Neuronal stem cell (in vitro differentiated cells): Measurements from ENCODE around the gene CHCHD3.
A peak's percentile ranks its signal among the peaks of the same experiment; 100 is the strongest.

Experiments used
- DNase-seq: peaks from one replicate; pipeline ENCODE4 v3.0.0-alpha.2; 2013; ENCODE audit warnings: low spot score
- H2AFZ ChIP-seq: one replicate; pipeline ENCODE4 v1.6.1; 2013; ENCODE audit warnings: mild to moderate bottlenecking, low read length, inconsistent platforms
- H2AK5ac ChIP-seq: 2 replicates; pipeline ENCODE4 v1.6.1; 2013; ENCODE audit warnings: low read depth, mild to moderate bottlenecking, inconsistent platforms, low read length, moderate library complexity, mixed read lengths
- H2BK120ac ChIP-seq: 2 replicates; pipeline ENCODE4 v1.6.1; 2013; ENCODE audit warnings: low read depth, mild to moderate bottlenecking, inconsistent platforms, low read length, moderate library complexity, mixed read lengths
- H2BK12ac ChIP-seq: one replicate; pipeline ENCODE4 v1.6.1; 2013; ENCODE audit warnings: low read length, inconsistent platforms
- H2BK15ac ChIP-seq: 2 replicates; pipeline ENCODE4 v1.6.1; 2013; ENCODE audit warnings: mild to moderate bottlenecking, low read length, inconsistent platforms, mixed read lengths
- H2BK5ac ChIP-seq: one replicate; pipeline ENCODE4 v1.6.1; 2013; ENCODE audit warnings: inconsistent platforms, mild to moderate bottlenecking, low read length, moderate library complexity
- H3K14ac ChIP-seq: one replicate; pipeline ENCODE4 v1.6.1; 2013; ENCODE audit warnings: low read length, inconsistent platforms
- H3K18ac ChIP-seq: 2 replicates; pipeline ENCODE4 v1.6.1; 2013; ENCODE audit warnings: low read length, inconsistent platforms
- H3K23ac ChIP-seq: 2 replicates; pipeline ENCODE4 v1.6.1; 2013; ENCODE audit warnings: low read depth, mild to moderate bottlenecking, mixed read lengths, low read length, inconsistent platforms; ENCODE audit not compliant: poor library complexity
- H3K27ac ChIP-seq: replicated peaks from 3 replicates; pipeline ENCODE4 v1.5.1; 2013; ENCODE audit warnings: low read length, inconsistent platforms
- H3K27me3 ChIP-seq, 3 experiments: 2 replicates each; pipeline ENCODE4 v1.6.1; 2013; ENCODE audit warnings: low read length in 3 of 3, mild to moderate bottlenecking in 2 of 3, inconsistent platforms in 1 of 3, low read depth in 1 of 3, mixed read lengths in 1 of 3, moderate library complexity in 1 of 3; ENCODE audit not compliant: control insufficient read depth in 3 of 3, insufficient read depth in 3 of 3
- H3K36me3 ChIP-seq, 2 donors: replicated peaks in 1 of 2; 2 replicates each; pipeline ENCODE4 v1.6.1; 2013; ENCODE audit warnings: low read length in 2 of 2; ENCODE audit not compliant: control insufficient read depth in 2 of 2, insufficient read depth in 2 of 2
- H3K4ac ChIP-seq: 2 replicates; pipeline ENCODE4 v1.6.1; 2013; ENCODE audit warnings: inconsistent platforms, mild to moderate bottlenecking, low read length, moderate library complexity
- H3K4me1 ChIP-seq, 2 donors: 1 replicate in 1 of 2; 2 replicates in 1 of 2; pipeline ENCODE4 v1.6.1; 2013; ENCODE audit warnings: low read length in 2 of 2, low read depth in 1 of 2; ENCODE audit not compliant: control insufficient read depth in 2 of 2, insufficient read depth in 1 of 2
- H3K4me2 ChIP-seq: one replicate; pipeline ENCODE4 v1.6.1; 2013; ENCODE audit warnings: mild to moderate bottlenecking, low read length, inconsistent platforms; ENCODE audit not compliant: insufficient read depth, poor library complexity, severe bottlenecking
- H3K4me3 ChIP-seq, 2 donors: 2 replicates each; pipeline ENCODE4 v1.5.1; 2013; ENCODE audit warnings: low read length in 2 of 2, mild to moderate bottlenecking in 2 of 2, inconsistent platforms in 1 of 2, moderate library complexity in 1 of 2
- H3K79me1 ChIP-seq: one replicate; pipeline ENCODE4 v1.6.1; 2013; ENCODE audit warnings: low read depth, mild to moderate bottlenecking, inconsistent platforms, low read length, moderate library complexity
- H3K9ac ChIP-seq: one replicate; pipeline ENCODE4 v1.6.1; 2013; ENCODE audit warnings: mild to moderate bottlenecking, low read depth, low read length, inconsistent platforms; ENCODE audit not compliant: poor library complexity
- H3K9me3 ChIP-seq, 2 donors: replicated peaks in 1 of 2; 2 replicates each; pipeline versions ENCODE3 to v1.6.1; 2013; ENCODE audit warnings: low read length in 2 of 2, mild to moderate bottlenecking in 2 of 2, inconsistent platforms in 1 of 2, low read depth in 1 of 2, mixed read lengths in 1 of 2, moderate library complexity in 1 of 2; ENCODE audit not compliant: control insufficient read depth in 2 of 2, insufficient read depth in 1 of 2
- H4K8ac ChIP-seq: one replicate; pipeline ENCODE4 v1.6.1; 2013; ENCODE audit warnings: low read depth, mild to moderate bottlenecking, inconsistent platforms, low read length, moderate library complexity
- H4K91ac ChIP-seq: one replicate; pipeline ENCODE4 v1.6.1; 2013; ENCODE audit warnings: low read length, low read depth, mild to moderate bottlenecking, inconsistent platforms; ENCODE audit not compliant: poor library complexity
- WGBS, 2 donors: extraction: QIAGEN DNeasy Blood & Tissue Kit; methylation state at CpG; one replicate each; pipeline ENCODE4 v1.1.7; 2013; ENCODE audit warnings: missing lambda C conversion rate in 2 of 2, mixed read lengths in 1 of 2; ENCODE audit not compliant: insufficient read length in 2 of 2, insufficient replicate concordance in 1 of 2; ENCODE audit errors: extremely low coverage in 2 of 2; 5-methylcytosine and 5-hydroxymethylcytosine counted together

CHCHD3 gene

DNA sequence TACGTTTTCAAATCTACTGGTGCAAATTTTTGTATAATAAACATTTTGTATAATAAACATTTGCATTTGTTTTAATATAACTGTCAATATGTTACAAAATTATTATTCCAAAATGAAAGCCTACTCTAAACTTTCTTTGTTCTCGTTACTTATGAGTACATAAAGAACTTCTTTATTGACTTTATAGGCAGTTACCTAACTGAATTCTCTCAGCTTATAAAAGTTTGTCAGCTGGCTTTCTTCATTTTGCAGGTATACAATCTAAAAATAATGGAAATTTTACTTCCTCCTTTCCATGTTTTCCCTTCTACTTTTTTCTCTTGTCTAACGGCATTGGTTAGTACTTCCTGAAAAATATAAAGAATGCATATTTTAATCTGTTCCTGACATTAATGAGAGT lies 137.1 kb downstream of the CHCHD3 start:
- Histone ChIP-seq H3K4me1 (peaks cover 4 to 22% of the 10 kb centered on the region in 2 donors), H3K14ac (no peak overlapping the region), H3K27me3 (no peaks in the 10 kb centered on the region), H3K23ac (no peak overlapping the region), H3K36me3 (no peaks in the 10 kb centered on the region), H3K9ac (no peak overlapping the region), H3K4ac (no peak overlapping the region), H2BK120ac (no peak overlapping the region), H3K27ac (no peak overlapping the region), H3K4me3 (no peak overlapping the region), H2BK12ac (no peak overlapping the region), H2AK5ac (no peak overlapping the region), H2AFZ (no peak overlapping the region), H3K4me2 (no peak overlapping the region), H2BK5ac (no peak overlapping the region), H4K8ac (no peak overlapping the region), H2BK15ac (no peak overlapping the region), H3K9me3 (no peaks in the 10 kb centered on the region), H3K18ac (no peak overlapping the region), H3K79me1 (no peaks in the 10 kb centered on the region), H4K91ac (no peak overlapping the region)
- no CpG with 5 or more reads among the region's 3 CpGs for WGBS, 2 donors
- DNase-seq, result no peak

DNA sequence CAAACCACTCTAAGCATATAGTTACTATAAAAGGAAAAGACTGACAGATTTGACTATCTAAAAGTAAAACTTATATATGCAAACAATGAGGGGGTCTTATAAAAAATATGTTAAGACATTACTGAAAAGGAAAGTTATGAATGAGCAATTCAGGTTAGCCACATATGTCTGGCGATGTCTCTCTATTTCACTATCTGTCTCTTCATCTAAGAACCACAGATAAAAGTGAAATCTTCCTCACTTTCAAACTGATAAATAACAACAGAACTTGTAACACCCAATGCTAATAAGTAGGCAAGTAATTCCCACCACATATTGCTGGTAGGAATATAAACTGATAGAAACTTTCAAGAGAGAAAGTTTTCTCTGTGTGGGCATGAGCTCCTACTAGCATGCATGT lies 138.2 kb downstream of the CHCHD3 start:
- no CpG with 5 or more reads among the region's 1 CpG for WGBS, 2 donors
- no peak overlapping the region for H2BK12ac ChIP-seq

DNA sequence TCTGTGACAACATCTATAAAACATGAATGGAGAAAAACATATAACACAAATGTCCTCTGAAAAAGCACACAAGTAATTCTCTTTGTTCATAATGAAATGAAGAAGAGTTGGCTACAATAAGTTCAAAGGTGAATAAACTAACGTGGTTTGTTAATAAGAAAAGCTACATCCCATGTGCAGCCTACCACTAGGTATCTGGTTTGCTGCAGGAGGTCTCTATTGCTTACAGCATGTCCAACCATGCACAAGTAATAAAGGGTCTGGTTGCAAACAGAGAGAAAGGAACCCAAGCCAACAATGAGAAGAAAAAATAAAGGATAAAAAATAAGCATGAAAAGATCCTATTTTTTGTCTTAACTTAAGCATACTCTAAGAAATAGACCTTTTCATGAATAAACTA lies 139.2 kb downstream of the CHCHD3 start:
- H3K14ac ChIP-seq, result no peak overlapping the region
- no peak overlapping the region for H3K27ac ChIP-seq
- H2BK5ac ChIP-seq, result no peak overlapping the region
- H2AK5ac ChIP-seq, result no peak overlapping the region
- H3K23ac ChIP-seq, result no peak overlapping the region
- H3K4me3 ChIP-seq, result no peak overlapping the region
- no peak overlapping the region for H3K9ac ChIP-seq
- H3K18ac ChIP-seq, result no peak overlapping the region
- peaks cover 4 to 22% of the 10 kb centered on the region in 2 donors for H3K4me1 ChIP-seq
- no peak overlapping the region for H2BK120ac ChIP-seq
- peak; percentile 24 for DNase-seq
- H2BK15ac ChIP-seq, result no peak overlapping the region
- no peak overlapping the region for H4K8ac ChIP-seq
- no peaks in the 10 kb centered on the region for H3K9me3 ChIP-seq
- no peak overlapping the region for H2AFZ ChIP-seq
- no peak overlapping the region for H3K4me2 ChIP-seq
- WGBS, 2 donors, result no CpG with 5 or more reads among the region's 1 CpG
- no peak overlapping the region for H4K91ac ChIP-seq
- no peaks in the 10 kb centered on the region for H3K36me3 ChIP-seq
- H3K27me3 ChIP-seq, result no peaks in the 10 kb centered on the region
- no peak overlapping the region for H2BK12ac ChIP-seq
- H3K79me1 ChIP-seq, result no peaks in the 10 kb centered on the region
- H3K4ac ChIP-seq, result no peak overlapping the region

More for the DNA sequence above, 138.2 kb downstream of the CHCHD3 start:
- DNase-seq, result no peak
- Histone ChIP-seq H3K14ac (no peak overlapping the region), H3K4ac (no peak overlapping the region), H3K9me3 (no peaks in the 10 kb centered on the region), H3K4me3 (no peak overlapping the region), H3K27ac (no peak overlapping the region), H4K8ac (no peak overlapping the region), H2AFZ (no peak overlapping the region), H4K91ac (no peak overlapping the region), H3K18ac (no peak overlapping the region), H2AK5ac (no peak overlapping the region), H3K4me1 (peaks cover 4 to 22% of the 10 kb centered on the region in 2 donors), H3K36me3 (no peaks in the 10 kb centered on the region), H2BK120ac (no peak overlapping the region), H3K79me1 (no peaks in the 10 kb centered on the region), H2BK5ac (no peak overlapping the region), H2BK15ac (no peak overlapping the region), H3K4me2 (no peak overlapping the region), H3K9ac (no peak overlapping the region), H3K27me3 (no peaks in the 10 kb centered on the region), H3K23ac (no peak overlapping the region)

GRCh38 chr7:132941905-132942304 lies 140.0 kb downstream of the CHCHD3 start:
- no peak overlapping the region for H3K14ac ChIP-seq
- no peaks in the 10 kb centered on the region for H3K9me3 ChIP-seq
- H3K4me2 ChIP-seq, result no peak overlapping the region
- H3K4me3 ChIP-seq, result no peak overlapping the region
- H4K8ac ChIP-seq, result no peak overlapping the region
- no peaks in the 10 kb centered on the region for H3K36me3 ChIP-seq
- H3K4me1 ChIP-seq, result peaks cover 4 to 22% of the 10 kb centered on the region in 2 donors
- no peaks in the 10 kb centered on the region for H3K27me3 ChIP-seq
- H2AK5ac ChIP-seq, result no peak overlapping the region
- H3K23ac ChIP-seq, result no peak overlapping the region
- no peak overlapping the region for H3K4ac ChIP-seq
- no peak overlapping the region for H2BK120ac ChIP-seq
- DNase-seq, result no peak
- H2BK5ac ChIP-seq, result no peak overlapping the region
- no peak overlapping the region for H2AFZ ChIP-seq
- no peak overlapping the region for H3K9ac ChIP-seq
- no peaks in the 10 kb centered on the region for H3K79me1 ChIP-seq
- H3K27ac ChIP-seq, result no peak overlapping the region
- no peak overlapping the region for H4K91ac ChIP-seq
- H3K18ac ChIP-seq, result no peak overlapping the region
- WGBS, 2 donors, result no CpG with 5 or more reads among the region's 4 CpGs
- no peak overlapping the region for H2BK12ac ChIP-seq
- H2BK15ac ChIP-seq, result no peak overlapping the region
